WTC11 (cell line): ENCODE data around the gene GNAT3. TPM values are rescaled to one million over a fixed set of nuclear protein-coding genes. Genes with fewer than 3 reads are reported as not detected.

Experiments used
- ATAC-seq: fragments of 200-7000 bp; cut with Tn5 transposase; 2 replicates; pipeline ENCODE4 v1.10.0; 2021; ENCODE audit warnings: mild to moderate bottlenecking, moderate library complexity
- CTCF ChIA-PET: fragments of 300-600 bp; sonication (Branson Sonifier 250); formaldehyde crosslinking; loops from one replicate; lab custom pipeline; 2021; ENCODE audit warnings: antibody characterized with exemption; lab: Charles Lee
- POLR2A ChIA-PET: fragments of 350-600 bp; sonication (Branson Sonifier 250); formaldehyde crosslinking; loops from one replicate; lab custom pipeline; 2021; ENCODE audit warnings: antibody characterized with exemption; lab: Charles Lee
- DNase-seq: peaks from one replicate; pipeline ENCODE4 v3.0.0; 2021; ENCODE audit warnings: low spot score
- H3K27ac Mint-ChIP-seq: 2 replicates; pipeline ENCODE4 v1.8.0; 2021; ENCODE audit warnings: mixed read lengths
- H3K27me3 Mint-ChIP-seq: 2 replicates; pipeline ENCODE4 v1.8.0; 2021; ENCODE audit warnings: low read depth, mild to moderate bottlenecking, moderate library complexity, mixed read lengths
- H3K36me3 Mint-ChIP-seq: 2 replicates; pipeline ENCODE4 v1.8.0; 2021; ENCODE audit warnings: mixed read lengths
- H3K4me1 Mint-ChIP-seq: 2 replicates; pipeline ENCODE4 v1.8.0; 2022; ENCODE audit warnings: mixed read lengths
- H3K4me3 Mint-ChIP-seq: 2 replicates; pipeline ENCODE4 v1.8.0; 2021; ENCODE audit warnings: mild to moderate bottlenecking, moderate library complexity, mixed read lengths
- H3K9me3 Mint-ChIP-seq: 2 replicates; pipeline ENCODE4 v1.8.0; 2021; ENCODE audit warnings: mixed read lengths
- ARID4B ChIP-seq: sonication (generic); formaldehyde crosslinking; IDR thresholded peaks from 2 replicates; pipeline ENCODE4 v1.8.0; 2023; ENCODE audit warnings: missing genetic modification reagents, mild to moderate bottlenecking, borderline replicate concordance
- ATF2 ChIP-seq: sonication (generic); formaldehyde crosslinking; IDR thresholded peaks from 2 replicates; pipeline ENCODE4 v1.8.1; 2022; ENCODE audit warnings: low read depth, missing genetic modification reagents, borderline replicate concordance
- CDX4 ChIP-seq: fragments of 250-450 bp; sonication (Bioruptor Pico); IDR thresholded peaks from 2 replicates; pipeline ENCODE4 v1.9.0; 2021; ENCODE audit warnings: moderate library complexity, mild to moderate bottlenecking, inconsistent platforms, borderline replicate concordance
- ETV6 ChIP-seq: sonication (generic); formaldehyde crosslinking; IDR thresholded peaks from 2 replicates; pipeline ENCODE4 v1.8.1; 2022; ENCODE audit warnings: mild to moderate bottlenecking, missing genetic modification reagents
- GABPB1 ChIP-seq: sonication (generic); formaldehyde crosslinking; IDR thresholded peaks from 2 replicates; pipeline ENCODE4 v1.8.1; 2023; ENCODE audit warnings: mild to moderate bottlenecking, missing genetic modification reagents
- IRF2 ChIP-seq: sonication (generic); formaldehyde crosslinking; IDR thresholded peaks from 2 replicates; pipeline ENCODE4 v1.8.0; 2022; ENCODE audit warnings: low read depth, missing genetic modification reagents, borderline replicate concordance
- OVOL2 ChIP-seq: fragments of 250-450 bp; sonication (Bioruptor Pico); IDR thresholded peaks from 2 replicates; pipeline ENCODE4 v1.9.0; 2021; ENCODE audit warnings: mild to moderate bottlenecking, borderline replicate concordance
- PRDM15 ChIP-seq: sonication (generic); formaldehyde crosslinking; IDR thresholded peaks from 2 replicates; pipeline ENCODE4 v1.8.0; 2022; ENCODE audit warnings: missing genetic modification reagents
- RELA ChIP-seq: sonication (generic); formaldehyde crosslinking; IDR thresholded peaks from 2 replicates; pipeline ENCODE4 v1.8.1; 2022; ENCODE audit warnings: missing genetic modification reagents, mild to moderate bottlenecking, borderline replicate concordance
- STAT6 ChIP-seq: sonication (generic); formaldehyde crosslinking; conservative IDR thresholded peaks from 2 replicates; pipeline ENCODE4 v1.8.1; 2023; ENCODE audit warnings: mild to moderate bottlenecking, low read depth, missing genetic modification reagents, moderate library complexity
- TEAD4 ChIP-seq: sonication (generic); formaldehyde crosslinking; IDR thresholded peaks from 2 replicates; pipeline ENCODE4 v1.8.0; 2022; ENCODE audit warnings: mild to moderate bottlenecking, missing genetic modification reagents
- ZNF121 ChIP-seq: sonication (generic); formaldehyde crosslinking; IDR thresholded peaks from 2 replicates; pipeline ENCODE4 v1.8.0; 2023; ENCODE audit warnings: missing genetic modification reagents
- ZNF232 ChIP-seq: sonication (generic); formaldehyde crosslinking; IDR thresholded peaks from 2 replicates; pipeline ENCODE4 v1.8.0; 2022; ENCODE audit warnings: mild to moderate bottlenecking, missing genetic modification reagents
- ZNF423 ChIP-seq: fragments of 250-450 bp; sonication (Bioruptor Pico); IDR thresholded peaks from 2 replicates; pipeline ENCODE4 v2.1.2; 2022; ENCODE audit warnings: mild to moderate bottlenecking, moderate library complexity
- total RNA-seq: library from RNA; stranded (reverse); gene quantifications from 3 replicates; pipeline ENCODE4 v1.2.3, GENCODE V29; 2021

The GNAT3 gene
- total RNA-seq, 1 experiment from 2014 or later: not detected

- TF ChIP-seq PRDM15 (CRISPR knock-in tag) (no peak), ETV6 (CRISPR knock-in tag) (no peak), CDX4 (no peak), STAT6 (CRISPR knock-in tag) (no peak)
Measured at GRCh38 chr7:80488406-80488805, 23.5 kb downstream of the GNAT3 start (continued).

GRCh38 chr7:80485721-80486120, 26.1 kb downstream of the GNAT3 start:
- Mint-ChIP-seq H3K4me3 (no peak overlapping the region), H3K27ac (no peak overlapping the region), H3K27me3 (no peaks in the 10 kb centered on the region), H3K9me3 (peaks cover 14% of the 10 kb centered on the region), H3K4me1 (peaks cover 33% of the 10 kb centered on the region), H3K36me3 (peaks cover 8% of the 10 kb centered on the region)
- ATAC-seq: no peak
- POLR2A ChIA-PET: no interaction called here
- TF ChIP-seq ARID4B (no peak), ZNF423 (CRISPR knock-in tag) (no peak), GABPB1 (CRISPR knock-in tag) (no peak), ATF2 (CRISPR knock-in tag) (no peak), ZNF232 (CRISPR knock-in tag) (no peak), IRF2 (CRISPR knock-in tag) (no peak), OVOL2 (no peak), ZNF121 (no peak), RELA (CRISPR knock-in tag) (no peak), TEAD4 (no peak)
- CTCF ChIA-PET: interaction anchor here (0.6 kb wide), 2 partner anchors 141 to 715 kb away, joined by 3 read pairs; no protein-coding TSS in a partner anchor
- DNase-seq: no peak
